Ishikawa (cell line): Measurements from ENCODE around the gene CLSTN2.

Experiments
- CEBPB ChIP-seq: IDR thresholded peaks from 2 replicates; pipeline ENCODE4 v1.6.1; 2012
- EGR1 ChIP-seq: IDR thresholded peaks from 2 replicates; pipeline ENCODE4 v1.6.1; 2012
- FOXM1 ChIP-seq: IDR thresholded peaks from 2 replicates; pipeline ENCODE4 v1.6.1; 2012; ENCODE audit warnings: low read depth, borderline replicate concordance
- MAX ChIP-seq: IDR thresholded peaks from 2 replicates; pipeline ENCODE4 v1.6.1; 2012
- REST ChIP-seq: IDR thresholded peaks from 2 replicates; pipeline ENCODE4 v1.6.1; 2012; ENCODE audit warnings: low read depth, mild to moderate bottlenecking
- ZBTB7A ChIP-seq: IDR thresholded peaks from 2 replicates; pipeline ENCODE4 v1.6.1; 2012; ENCODE audit warnings: low read depth

GRCh38 chr3:140469491-140469890 is 534.5 kb downstream of the CLSTN2 start:
- TF ChIP-seq CEBPB (no peak), ZBTB7A (no peak), EGR1 (no peak), FOXM1 (no peak), REST (no peak), MAX (no peak)
